Stimulated activated CD8-positive, alpha-beta memory T cell treated with anti-CD3 and anti-CD28 coated beads, Interleukin-15, amount 100 ng/mL, for 4 hours (primary cell): ENCODE measurements around the gene BLM.

Source experiments
- DNase-seq, 2 donors: peaks; one replicate each; pipeline ENCODE4 v3.0.0-alpha.2; 2020; ENCODE audit warnings: low read depth in 2 of 2

Gene BLM

DNA sequence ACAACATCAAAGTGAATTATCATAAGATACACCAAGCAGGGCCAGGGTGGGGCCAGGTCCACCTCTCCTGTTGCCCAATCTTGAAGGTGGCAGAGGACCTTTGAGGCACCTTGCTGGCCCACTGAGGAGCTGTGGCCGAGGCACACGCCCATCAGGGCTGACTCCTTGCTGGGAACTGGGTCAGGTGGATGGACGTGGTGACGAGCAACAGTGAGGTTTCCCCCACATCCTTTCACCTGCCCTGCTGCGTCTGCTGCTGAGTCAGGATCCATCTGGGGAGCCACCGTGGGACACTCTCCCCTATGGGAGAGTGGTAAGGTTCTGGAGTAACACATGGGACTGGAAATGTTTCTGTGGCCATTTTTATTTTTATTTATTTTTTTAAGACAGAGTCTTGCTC is 134.0 kb downstream of the BLM start:
- DNase-seq, result no peak

DNA sequence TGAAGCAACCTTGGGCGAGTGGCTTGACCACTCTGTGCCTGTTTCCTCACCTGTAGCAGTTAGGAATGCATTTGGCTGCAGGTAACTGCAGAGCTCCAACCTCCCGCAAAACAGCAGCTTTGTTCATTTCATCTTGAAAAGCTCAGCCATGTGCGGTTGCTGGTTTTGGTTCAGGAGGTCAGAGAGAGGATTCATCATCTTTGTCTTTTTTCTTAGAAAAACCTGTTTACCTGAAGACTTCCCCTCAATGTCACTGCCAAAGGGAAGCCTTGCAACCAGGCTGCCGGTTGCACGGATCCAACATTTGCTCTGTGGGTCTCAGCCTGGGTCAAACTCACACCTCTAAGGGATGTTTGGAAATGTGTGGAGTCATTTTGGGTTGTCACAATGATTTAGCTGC is 134.8 kb downstream of the BLM start:
- DNase-seq, result no peak

- no peak for DNase-seq
These were observed 138.0 kb downstream of the BLM start for GRCh38 chr15:90855139-90855538.

GRCh38 chr15:90857337-90857736 is 140.2 kb downstream of the BLM start:
- no peak for DNase-seq

DNA sequence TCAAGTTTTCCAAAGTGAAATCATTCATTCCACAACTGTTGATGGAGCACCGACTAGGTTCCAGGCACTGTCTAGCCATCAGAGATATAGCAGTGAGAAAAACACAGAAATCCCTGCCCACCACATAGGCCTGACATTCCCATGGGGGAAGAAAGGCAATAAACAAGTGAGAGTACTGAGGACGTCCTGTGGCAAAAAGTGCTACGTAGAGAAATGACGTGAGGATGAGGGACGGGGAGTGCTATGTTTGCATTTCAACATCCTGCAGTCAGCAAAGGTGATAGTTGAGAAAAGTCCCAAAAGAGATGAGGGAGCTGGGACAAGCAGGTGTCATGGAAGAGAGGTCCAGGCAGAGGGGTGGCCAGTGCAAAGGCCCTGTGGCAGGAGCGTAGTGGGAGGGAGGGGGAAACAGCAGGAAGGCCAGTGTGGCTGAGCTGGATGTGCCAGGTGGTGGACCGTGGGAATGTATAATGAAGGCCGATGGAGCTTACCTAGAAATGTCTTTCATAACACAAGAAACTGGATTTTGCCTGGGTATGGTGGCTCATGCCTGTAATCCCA is 140.8 kb downstream of the BLM start:
- no peak for DNase-seq

GRCh38 chr15:90859234-90860131 is 142.3 kb downstream of the BLM start:
- no peak for DNase-seq

GRCh38 chr15:90860450-90860849 is 143.3 kb downstream of the BLM start:
- DNase-seq, result no peak

- no peak for DNase-seq
These were observed 144.0 kb downstream of the BLM start for GRCh38 chr15:90860942-90861675.

GRCh38 chr15:90862487-90862886 is 145.3 kb downstream of the BLM start:
- DNase-seq, result no peak

GRCh38 chr15:90862964-90863778 is 146.0 kb downstream of the BLM start:
- DNase-seq, result no peak

DNA sequence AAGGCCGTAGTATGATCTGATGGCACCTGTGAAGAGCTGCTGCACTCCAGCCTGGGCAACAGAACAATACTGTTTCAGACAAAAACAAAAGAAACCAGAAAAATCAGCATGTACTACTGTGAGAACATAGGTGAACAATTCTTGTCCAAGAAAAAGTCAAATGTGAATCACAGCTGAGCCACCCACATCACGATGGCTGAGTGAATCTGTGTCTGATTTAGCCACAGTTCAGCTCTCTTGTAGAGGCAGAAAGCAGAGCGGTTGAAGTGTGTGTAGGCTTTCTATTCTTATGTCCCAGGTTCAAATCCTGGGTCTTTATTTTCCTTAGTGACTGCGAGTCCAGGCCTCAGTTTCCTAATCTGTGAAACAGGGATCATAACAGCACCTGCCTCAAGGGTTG is 146.8 kb downstream of the BLM start:
- no peak for DNase-seq

- DNase-seq, result no peak
These were observed 147.4 kb downstream of the BLM start for GRCh38 chr15:90864507-90864906.

DNA sequence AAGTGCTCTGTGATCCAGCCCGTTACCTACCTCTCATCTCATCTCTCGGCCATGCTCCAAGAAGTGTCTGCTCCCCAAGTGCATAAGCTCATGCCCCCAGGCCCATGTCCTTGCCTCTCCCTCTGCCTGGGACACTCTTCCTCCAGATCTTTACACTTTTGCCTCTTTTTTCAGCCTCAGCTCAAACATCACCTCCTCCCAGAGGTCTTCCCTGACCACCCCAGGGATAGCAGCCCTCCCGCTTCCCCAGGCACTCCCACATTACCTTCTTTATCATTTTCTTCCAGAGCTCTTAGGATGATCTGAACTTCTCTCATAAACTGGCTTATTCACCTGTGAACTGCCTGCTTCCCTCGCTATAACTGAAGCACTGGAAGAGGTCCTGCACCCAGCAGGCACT is 148.6 kb downstream of the BLM start:
- no peak for DNase-seq
